Suprapubic skin (tissue), 4 donors: Measurements from ENCODE around the gene PIP5KL1. TPM values are rescaled to one million over a fixed set of nuclear protein-coding genes. Genes with fewer than 3 reads are reported as not detected.
A peak's percentile ranks its signal among the peaks of the same experiment; 100 is the strongest.

Experiments used
- DNase-seq, 2 donors: peaks; one replicate each; pipeline ENCODE4 v3.0.0-alpha.2; 2019; ENCODE audit warnings: low spot score in 2 of 2
- H3K27ac ChIP-seq: fragments of 200-600 bp; sonication (generic); one replicate; pipeline ENCODE4 v1.5.1; 2019
- H3K27me3 ChIP-seq: fragments of 200-600 bp; sonication (generic); one replicate; pipeline ENCODE4 v1.5.1; 2019
- H3K36me3 ChIP-seq: fragments of 200-600 bp; sonication (generic); one replicate; pipeline ENCODE4 v1.5.1; 2019
- H3K4me1 ChIP-seq: fragments of 200-600 bp; sonication (generic); one replicate; pipeline ENCODE4 v1.5.1; 2019
- H3K4me3 ChIP-seq: fragments of 200-600 bp; sonication (generic); one replicate; pipeline ENCODE4 v1.5.1; 2019; ENCODE audit warnings: mild to moderate bottlenecking
- H3K9me3 ChIP-seq: fragments of 200-600 bp; sonication (generic); one replicate; pipeline ENCODE4 v1.5.1; 2019
- EP300 ChIP-seq: sonication (generic); formaldehyde crosslinking; IDR thresholded peaks from one replicate; pipeline ENCODE4 v1.6.1; 2017; ENCODE audit warnings: antibody characterized with exemption
- POLR2A ChIP-seq, 2 donors: fragments of 450-650 bp; IDR thresholded peaks; one replicate each; pipeline ENCODE4 v1.6.1; 2017; ENCODE audit warnings: antibody characterized with exemption in 2 of 2, mild to moderate bottlenecking in 2 of 2, moderate library complexity in 2 of 2
- POLR2AphosphoS5 ChIP-seq, 3 donors: sonication (generic); formaldehyde crosslinking; IDR thresholded peaks; one replicate each; pipeline ENCODE4 v1.6.1; 2017; ENCODE audit warnings: antibody characterized with exemption in 3 of 3
- WGBS: methylation state at CpG from one replicate; pipeline ENCODE4 v1.1.5; 2018; 5-methylcytosine and 5-hydroxymethylcytosine counted together
- total RNA-seq, 4 donors: library from RNA; depleted of rRNA; stranded (reverse); fragments of >200 nt; gene quantifications; one replicate each; pipeline ENCODE4 v1.1.0, GENCODE V29; 2016
- TF ChIP-seq, protein P1 (sequence below), 2 donors: fragments of 200-600 bp in 1 of 2; fragments of 450-650 bp in 1 of 2; sonication (generic) in 1 of 2; IDR thresholded peaks; one replicate each; pipeline ENCODE4 v1.5.1; 2016 to 2019; ENCODE audit warnings: antibody characterized with exemption in 2 of 2, mild to moderate bottlenecking in 1 of 2, moderate library complexity in 1 of 2

Gene PIP5KL1
- total RNA-seq, 4 donors from 2014 or later: 5.8 to 14.7 (median 9.2) TPM

- DNase-seq: no peak
- TF ChIP-seq POLR2A (IDR thresholded peaks at IDR 0.05) (no peak), EP300 (no peak), POLR2AphosphoS5 (IDR thresholded peaks at IDR 0.05) (no peak)
- TF ChIP-seq, protein P1, sequence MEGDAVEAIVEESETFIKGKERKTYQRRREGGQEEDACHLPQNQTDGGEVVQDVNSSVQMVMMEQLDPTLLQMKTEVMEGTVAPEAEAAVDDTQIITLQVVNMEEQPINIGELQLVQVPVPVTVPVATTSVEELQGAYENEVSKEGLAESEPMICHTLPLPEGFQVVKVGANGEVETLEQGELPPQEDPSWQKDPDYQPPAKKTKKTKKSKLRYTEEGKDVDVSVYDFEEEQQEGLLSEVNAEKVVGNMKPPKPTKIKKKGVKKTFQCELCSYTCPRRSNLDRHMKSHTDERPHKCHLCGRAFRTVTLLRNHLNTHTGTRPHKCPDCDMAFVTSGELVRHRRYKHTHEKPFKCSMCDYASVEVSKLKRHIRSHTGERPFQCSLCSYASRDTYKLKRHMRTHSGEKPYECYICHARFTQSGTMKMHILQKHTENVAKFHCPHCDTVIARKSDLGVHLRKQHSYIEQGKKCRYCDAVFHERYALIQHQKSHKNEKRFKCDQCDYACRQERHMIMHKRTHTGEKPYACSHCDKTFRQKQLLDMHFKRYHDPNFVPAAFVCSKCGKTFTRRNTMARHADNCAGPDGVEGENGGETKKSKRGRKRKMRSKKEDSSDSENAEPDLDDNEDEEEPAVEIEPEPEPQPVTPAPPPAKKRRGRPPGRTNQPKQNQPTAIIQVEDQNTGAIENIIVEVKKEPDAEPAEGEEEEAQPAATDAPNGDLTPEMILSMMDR (IDR thresholded peaks at IDR 0.05): no peak
- no peak overlapping the region for H3K4me3 ChIP-seq
- H3K27me3 ChIP-seq: no peaks in the 10 kb centered on the region
- peaks cover 75% of the 10 kb centered on the region for H3K36me3 ChIP-seq
- 77% methylated on average over 2 of the region's 2 CpGs for WGBS
- H3K4me1 ChIP-seq: peaks cover 10% of the 10 kb centered on the region
- H3K27ac ChIP-seq: no peak overlapping the region
- H3K9me3 ChIP-seq: peaks cover 2% of the 10 kb centered on the region
Measured at GRCh38 chr9:127887792-127888191, 42.8 kb downstream of the PIP5KL1 start.

- no peak overlapping the region for H3K4me3 ChIP-seq
- no peak overlapping the region for H3K27ac ChIP-seq
- peaks cover 10% of the 10 kb centered on the region for H3K4me1 ChIP-seq
- peak in 1 of 2 donors; percentile 58 for DNase-seq
- WGBS: 98% methylated on average over 16 of the region's 18 CpGs
- no peak for TF ChIP-seq POLR2A (IDR thresholded peaks at IDR 0.05)
- no peaks in the 10 kb centered on the region for H3K27me3 ChIP-seq
- peaks cover 63% of the 10 kb centered on the region for H3K36me3 ChIP-seq
- H3K9me3 ChIP-seq: no peaks in the 10 kb centered on the region
Measured at GRCh38 chr9:127886401-127886972, 44.1 kb downstream of the PIP5KL1 start.

DNA sequence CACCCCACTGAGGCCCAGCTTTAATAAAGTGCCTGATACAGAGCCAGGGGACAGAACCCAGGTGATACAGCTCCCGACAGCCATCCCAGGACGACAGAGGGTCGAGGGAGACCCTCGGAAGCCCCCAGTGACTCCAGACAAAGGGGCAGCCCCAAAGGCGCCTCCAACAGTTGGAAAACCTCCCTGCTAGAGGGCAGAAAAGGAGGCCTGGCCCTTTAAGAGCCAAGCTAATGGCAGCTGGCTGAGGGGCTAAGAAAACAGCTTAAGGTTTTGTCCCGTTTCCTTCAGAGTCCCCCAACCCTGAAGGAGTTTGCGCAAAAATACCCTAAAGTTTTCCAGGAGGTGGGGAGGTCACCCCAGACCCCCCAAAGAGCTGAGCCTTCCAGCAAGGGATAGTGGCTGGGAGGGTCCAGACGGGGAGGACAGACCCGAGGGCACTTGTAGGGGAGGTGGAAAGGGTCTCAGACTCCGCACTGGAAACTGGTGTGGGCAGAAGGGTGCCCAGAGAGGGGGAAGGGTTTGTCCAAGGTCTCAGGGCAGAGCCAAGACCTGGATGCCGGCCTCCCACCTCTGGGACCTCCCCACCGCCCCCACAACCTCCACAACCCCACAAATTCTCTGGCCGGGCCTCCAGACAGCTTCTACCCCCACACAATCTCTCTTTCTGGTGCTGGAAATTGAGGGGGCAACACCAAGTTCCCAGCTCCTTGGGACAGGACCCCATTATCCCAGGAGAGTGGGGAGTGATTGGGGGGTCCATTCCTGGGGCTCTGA lies 44.9 kb downstream of the PIP5KL1 start:
- Histone ChIP-seq H3K27ac (no peak overlapping the region), H3K36me3 (peaks cover 56% of the 10 kb centered on the region), H3K9me3 (no peaks in the 10 kb centered on the region), H3K27me3 (no peaks in the 10 kb centered on the region), H3K4me1 (peaks cover 10% of the 10 kb centered on the region), H3K4me3 (no peak overlapping the region)
- no peak for DNase-seq
- TF ChIP-seq POLR2AphosphoS5 (IDR thresholded peaks at IDR 0.05) (no peak), POLR2A (IDR thresholded peaks at IDR 0.05) (no peak), EP300 (no peak)
- TF ChIP-seq, protein P1 (IDR thresholded peaks at IDR 0.05): no peak
- WGBS: 74% methylated on average over 12 of the region's 13 CpGs

GRCh38 chr9:127884976-127885490 lies 45.5 kb downstream of the PIP5KL1 start:
- peaks cover 10% of the 10 kb centered on the region for H3K4me1 ChIP-seq
- peaks cover 50% of the 10 kb centered on the region for H3K36me3 ChIP-seq
- TF ChIP-seq, protein P1 (IDR thresholded peaks at IDR 0.05): no peak
- TF ChIP-seq POLR2A (IDR thresholded peaks at IDR 0.05) (no peak), POLR2AphosphoS5 (IDR thresholded peaks at IDR 0.05) (no peak), EP300 (no peak)
- 92% methylated on average over 15 of the region's 15 CpGs for WGBS
- H3K9me3 ChIP-seq: no peaks in the 10 kb centered on the region
- no peak overlapping the region for H3K4me3 ChIP-seq
- DNase-seq: no peak
- H3K27me3 ChIP-seq: no peaks in the 10 kb centered on the region
- peak overlapping the region; percentile 18 for H3K27ac ChIP-seq

- peaks cover 44% of the 10 kb centered on the region for H3K36me3 ChIP-seq
- peaks cover 10% of the 10 kb centered on the region for H3K4me1 ChIP-seq
- no peak for DNase-seq
- H3K27me3 ChIP-seq: no peaks in the 10 kb centered on the region
- H3K4me3 ChIP-seq: no peak overlapping the region
- WGBS: 43% methylated on average over 7 of the region's 11 CpGs
- no peaks in the 10 kb centered on the region for H3K9me3 ChIP-seq
- TF ChIP-seq POLR2AphosphoS5 (IDR thresholded peaks at IDR 0.05): no peak
- TF ChIP-seq, protein P1 (IDR thresholded peaks at IDR 0.05): no peak
- no peak for TF ChIP-seq EP300
- peak overlapping the region; percentile 18 for H3K27ac ChIP-seq
Measured at GRCh38 chr9:127884427-127884911, 46.1 kb downstream of the PIP5KL1 start.
